ENCODE data around the gene LPP.

The LPP gene

GRCh38 chr3:188278717-188279324, 124.9 kb downstream of the LPP start:
- no peak for DNase-seq (ENCODE audit: low read depth)

- DNase-seq (ENCODE audit: low read depth): no peak
Observed at GRCh38 chr3:188279502-188280335, 125.8 kb downstream of the LPP start.

- DNase-seq (ENCODE audit: low read depth): no peak
Observed at GRCh38 chr3:188280627-188281026, 126.7 kb downstream of the LPP start.

- no peak for DNase-seq (ENCODE audit: low read depth)
Observed at GRCh38 chr3:188282871-188283270, 128.9 kb downstream of the LPP start.

- no peak for DNase-seq (ENCODE audit: low read depth)
Observed at GRCh38 chr3:188283347-188283746, 129.4 kb downstream of the LPP start.

GRCh38 chr3:188284455-188285212, 130.7 kb downstream of the LPP start:
- no peak for DNase-seq (ENCODE audit: low read depth)

- no peak for DNase-seq (ENCODE audit: low read depth)
Observed at GRCh38 chr3:188286087-188286513, 132.1 kb downstream of the LPP start.

- no peak for DNase-seq (ENCODE audit: low read depth)
Observed at GRCh38 chr3:188287339-188287738, 133.4 kb downstream of the LPP start.

GRCh38 chr3:188287762-188288505, 134.0 kb downstream of the LPP start:
- DNase-seq (ENCODE audit: low read depth): no peak

GRCh38 chr3:188292251-188292650, 138.3 kb downstream of the LPP start:
- DNase-seq (ENCODE audit: low read depth): no peak

- no peak for DNase-seq (ENCODE audit: low read depth)
Observed at GRCh38 chr3:188292827-188293226, 138.9 kb downstream of the LPP start.

- DNase-seq (ENCODE audit: low read depth): no peak
Observed at GRCh38 chr3:188294113-188294512, 140.2 kb downstream of the LPP start.

GRCh38 chr3:188294823-188295487, 141.0 kb downstream of the LPP start:
- DNase-seq (ENCODE audit: low read depth): no peak

GRCh38 chr3:188295876-188296275, 141.9 kb downstream of the LPP start:
- no peak for DNase-seq (ENCODE audit: low read depth)

- DNase-seq (ENCODE audit: low read depth): no peak
Observed at GRCh38 chr3:188296761-188297612, 143.0 kb downstream of the LPP start.

GRCh38 chr3:188298585-188298984, 144.6 kb downstream of the LPP start:
- DNase-seq (ENCODE audit: low read depth): no peak

GRCh38 chr3:188299068-188299467, 145.1 kb downstream of the LPP start:
- no peak for DNase-seq (ENCODE audit: low read depth)

- no peak for DNase-seq (ENCODE audit: low read depth)
Observed at GRCh38 chr3:188299708-188300107, 145.8 kb downstream of the LPP start.

GRCh38 chr3:188301147-188301546, 147.2 kb downstream of the LPP start:
- DNase-seq (ENCODE audit: low read depth): no peak

GRCh38 chr3:188303286-188303799, 149.4 kb downstream of the LPP start:
- DNase-seq (ENCODE audit: low read depth): no peak

Data from activated gamma-delta T cell treated with anti-CD3 and anti-CD28 coated beads, Interleukin-2, amount 50 U/mL, for 16 hours (primary cell).